Measurements from ENCODE around the gene CORO2B. TPM values are rescaled to one million over a fixed set of nuclear protein-coding genes. Genes with fewer than 3 reads are reported as not detected.

The CORO2B gene
- polyA plus RNA-seq, 1 of the 3 experiments (the other 2 are of a cell fraction): 3.6 TPM

DNA sequence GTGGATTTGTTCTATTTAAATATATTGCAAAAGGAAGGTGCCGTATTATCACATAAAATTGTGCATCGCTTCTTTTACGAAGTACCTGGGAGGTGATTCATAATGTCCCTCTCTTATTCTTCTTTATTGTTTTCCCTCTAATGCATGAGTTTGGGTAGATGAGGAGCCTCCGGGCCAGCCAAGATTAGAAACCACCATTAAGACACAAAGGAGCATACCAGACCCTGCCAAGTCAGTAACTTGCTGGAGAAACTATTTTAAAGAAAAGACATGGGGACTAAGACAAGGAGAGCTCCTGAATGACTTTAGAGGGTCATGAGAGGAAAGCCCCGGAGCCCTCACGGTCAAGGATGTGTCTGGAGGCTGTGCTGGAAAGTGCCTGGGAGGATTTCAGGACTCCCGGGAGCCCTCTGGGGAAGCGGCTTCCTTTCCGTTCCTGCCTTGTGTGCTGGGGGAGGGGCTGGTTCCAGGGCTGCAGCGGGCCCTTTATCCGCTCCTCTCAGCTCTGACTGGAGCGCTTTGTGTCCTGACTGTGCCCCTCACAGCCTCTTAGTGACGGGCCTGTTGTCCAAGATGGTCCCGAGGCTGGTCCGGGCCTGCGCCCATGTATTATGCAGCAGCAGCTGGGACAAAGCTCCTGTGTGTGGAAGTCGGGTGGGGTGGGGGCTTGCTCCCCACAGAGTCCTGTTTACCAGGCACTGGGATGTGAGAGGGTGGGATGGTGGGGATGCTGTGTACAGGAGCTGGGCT is 35.7 kb downstream of the CORO2B start (continued):
- TF ChIP-seq, protein P1, sequence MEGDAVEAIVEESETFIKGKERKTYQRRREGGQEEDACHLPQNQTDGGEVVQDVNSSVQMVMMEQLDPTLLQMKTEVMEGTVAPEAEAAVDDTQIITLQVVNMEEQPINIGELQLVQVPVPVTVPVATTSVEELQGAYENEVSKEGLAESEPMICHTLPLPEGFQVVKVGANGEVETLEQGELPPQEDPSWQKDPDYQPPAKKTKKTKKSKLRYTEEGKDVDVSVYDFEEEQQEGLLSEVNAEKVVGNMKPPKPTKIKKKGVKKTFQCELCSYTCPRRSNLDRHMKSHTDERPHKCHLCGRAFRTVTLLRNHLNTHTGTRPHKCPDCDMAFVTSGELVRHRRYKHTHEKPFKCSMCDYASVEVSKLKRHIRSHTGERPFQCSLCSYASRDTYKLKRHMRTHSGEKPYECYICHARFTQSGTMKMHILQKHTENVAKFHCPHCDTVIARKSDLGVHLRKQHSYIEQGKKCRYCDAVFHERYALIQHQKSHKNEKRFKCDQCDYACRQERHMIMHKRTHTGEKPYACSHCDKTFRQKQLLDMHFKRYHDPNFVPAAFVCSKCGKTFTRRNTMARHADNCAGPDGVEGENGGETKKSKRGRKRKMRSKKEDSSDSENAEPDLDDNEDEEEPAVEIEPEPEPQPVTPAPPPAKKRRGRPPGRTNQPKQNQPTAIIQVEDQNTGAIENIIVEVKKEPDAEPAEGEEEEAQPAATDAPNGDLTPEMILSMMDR (IDR thresholded peaks at IDR 0.05): no peak

DNA sequence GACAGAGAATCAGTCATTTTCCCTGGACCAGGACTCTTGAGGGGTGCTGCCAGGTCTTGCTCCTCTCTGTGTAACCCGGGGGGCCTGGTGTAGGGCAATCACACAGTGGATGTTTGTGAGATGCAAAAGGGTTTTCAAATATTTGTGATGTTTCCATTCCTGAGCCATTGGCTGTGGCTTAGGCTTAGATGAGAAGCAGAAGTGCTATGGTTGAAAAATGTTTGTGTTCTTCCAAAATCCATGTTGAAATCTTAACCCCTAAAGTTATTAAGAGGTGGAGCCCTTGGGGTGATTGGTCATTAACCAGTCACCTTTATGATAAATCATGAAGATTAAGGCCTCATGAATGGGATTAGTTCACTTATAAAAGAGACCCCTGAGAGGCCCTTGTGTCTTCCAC is 36.5 kb downstream of the CORO2B start:
- Histone ChIP-seq H4K20me1 (ENCODE audit: insufficient read depth) (no peaks in the 10 kb centered on the region), H3K79me2 (ENCODE audit: insufficient read depth) (no peaks in the 10 kb centered on the region), H3K4me2 (no peak overlapping the region), H2AFZ (ENCODE audit: low read depth) (no peak overlapping the region), H3K9ac (no peak overlapping the region), H3K27ac (ENCODE audit: low read depth in 2 of 2, low read length in 1 of 2) (no peak overlapping the region), H3K9me2 (no peaks in the 10 kb centered on the region), H3K4me1 (ENCODE audit: control insufficient read depth in 1 of 2, insufficient read depth in 2 of 2, low read depth in 1 of 2, low read length in 1 of 2) (peaks cover 6 to 22% of the 10 kb centered on the region in 2 experiments; a peak in 2 of 4 replicates), H3K27me3 (ENCODE audit: insufficient read depth) (no peaks in the 10 kb centered on the region), H3K9me3 (no peaks in the 10 kb centered on the region), H3F3A (replicated peaks; ENCODE audit: insufficient read depth) (peaks cover 5% of the 10 kb centered on the region), H3K36me3 (replicated peaks in 1 of 2; ENCODE audit: control insufficient read depth in 1 of 2, insufficient read depth in 2 of 2, low read length in 1 of 2) (no peaks in the 10 kb centered on the region), H3K4me3 (ENCODE audit: low read depth in 2 of 2, low read length in 1 of 2) (no peak overlapping the region)
- POLR2A ChIA-PET: no interaction called here
- TF ChIP-seq GABPA (IDR thresholded peaks at IDR 0.05; ENCODE audit: low read depth) (no peak), TCF12 (IDR thresholded peaks at IDR 0.05) (no peak), EZH2phosphoT487 (IDR thresholded peaks at IDR 0.05; ENCODE audit: borderline replicate concordance, low read depth) (no peak), ELF1 (IDR thresholded peaks at IDR 0.05) (no peak), YY1 (IDR thresholded peaks at IDR 0.05; ENCODE audit: low read depth) (no peak), POLR2AphosphoS5 (IDR thresholded peaks at IDR 0.05; ENCODE audit: low read depth, low read length) (no peak), MEF2A (IDR thresholded peaks at IDR 0.05; ENCODE audit: borderline replicate concordance, low read depth) (no peak), NRF1 (IDR thresholded peaks at IDR 0.05; ENCODE audit: low read depth, low read length) (no peak), GATA2 (CRISPR knock-in tag; IDR thresholded peaks at IDR 0.05) (no peak), MXI1 (IDR thresholded peaks at IDR 0.05; ENCODE audit: low read depth, low read length) (no peak), RAD21 (IDR thresholded peaks at IDR 0.05; ENCODE audit: low read length) (no peak)
- TF ChIP-seq, protein P2, sequence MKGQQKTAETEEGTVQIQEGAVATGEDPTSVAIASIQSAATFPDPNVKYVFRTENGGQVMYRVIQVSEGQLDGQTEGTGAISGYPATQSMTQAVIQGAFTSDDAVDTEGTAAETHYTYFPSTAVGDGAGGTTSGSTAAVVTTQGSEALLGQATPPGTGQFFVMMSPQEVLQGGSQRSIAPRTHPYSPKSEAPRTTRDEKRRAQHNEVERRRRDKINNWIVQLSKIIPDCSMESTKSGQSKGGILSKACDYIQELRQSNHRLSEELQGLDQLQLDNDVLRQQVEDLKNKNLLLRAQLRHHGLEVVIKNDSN (IDR thresholded peaks at IDR 0.05; ENCODE audit: borderline replicate concordance, low read depth): no peak
- TF ChIP-seq, protein P3, sequence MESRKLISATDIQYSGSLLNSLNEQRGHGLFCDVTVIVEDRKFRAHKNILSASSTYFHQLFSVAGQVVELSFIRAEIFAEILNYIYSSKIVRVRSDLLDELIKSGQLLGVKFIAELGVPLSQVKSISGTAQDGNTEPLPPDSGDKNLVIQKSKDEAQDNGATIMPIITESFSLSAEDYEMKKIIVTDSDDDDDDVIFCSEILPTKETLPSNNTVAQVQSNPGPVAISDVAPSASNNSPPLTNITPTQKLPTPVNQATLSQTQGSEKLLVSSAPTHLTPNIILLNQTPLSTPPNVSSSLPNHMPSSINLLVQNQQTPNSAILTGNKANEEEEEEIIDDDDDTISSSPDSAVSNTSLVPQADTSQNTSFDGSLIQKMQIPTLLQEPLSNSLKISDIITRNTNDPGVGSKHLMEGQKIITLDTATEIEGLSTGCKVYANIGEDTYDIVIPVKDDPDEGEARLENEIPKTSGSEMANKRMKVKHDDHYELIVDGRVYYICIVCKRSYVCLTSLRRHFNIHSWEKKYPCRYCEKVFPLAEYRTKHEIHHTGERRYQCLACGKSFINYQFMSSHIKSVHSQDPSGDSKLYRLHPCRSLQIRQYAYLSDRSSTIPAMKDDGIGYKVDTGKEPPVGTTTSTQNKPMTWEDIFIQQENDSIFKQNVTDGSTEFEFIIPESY (IDR thresholded peaks at IDR 0.05; ENCODE audit: borderline replicate concordance, low read depth): no peak
- TF ChIP-seq, protein P4, sequence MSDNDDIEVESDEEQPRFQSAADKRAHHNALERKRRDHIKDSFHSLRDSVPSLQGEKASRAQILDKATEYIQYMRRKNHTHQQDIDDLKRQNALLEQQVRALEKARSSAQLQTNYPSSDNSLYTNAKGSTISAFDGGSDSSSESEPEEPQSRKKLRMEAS (IDR thresholded peaks at IDR 0.05; ENCODE audit: low read depth): no peak
- TF ChIP-seq, protein P1 (IDR thresholded peaks at IDR 0.05): no peak
- DNase-seq: no peak
- CTCF ChIA-PET: interaction anchor here (1.0 to 2.1 kb wide), 2 partner anchors 16 to 59 kb away, joined by 5 to 9 read pairs; no protein-coding TSS in a partner anchor
- 17% methylated on average over 1 of the region's 1 CpG for WGBS (ENCODE audit: low lambda C conversion rate)
